ENCODE measurements around the gene LCP2.

DNA sequence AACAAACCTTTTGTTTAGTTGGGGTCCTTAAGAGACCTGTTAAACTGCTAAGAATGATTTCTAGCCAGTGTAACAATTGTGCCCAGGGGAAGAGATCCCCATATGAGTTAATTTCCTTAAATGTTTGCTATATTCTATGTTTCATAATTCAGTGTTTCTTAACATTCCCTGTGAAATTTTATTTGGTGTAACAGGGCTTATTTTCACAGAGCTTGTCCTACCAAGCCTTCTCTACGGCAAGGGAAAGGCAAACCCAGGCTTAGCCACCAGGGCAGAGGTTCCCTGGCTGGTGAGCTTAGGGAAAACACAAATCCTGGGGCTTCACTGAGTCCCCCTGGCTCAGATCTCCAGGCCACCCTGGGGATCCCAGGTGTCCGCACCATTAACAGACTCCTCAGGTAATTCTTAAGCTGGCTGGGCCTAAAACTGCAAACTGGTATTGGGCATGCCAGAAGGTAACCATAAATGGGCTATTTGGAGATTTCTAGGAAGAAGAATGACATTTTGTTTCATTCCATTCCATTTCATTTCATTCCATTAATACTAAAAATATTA is 17.0 kb upstream of the LCP2 start:
- TF ChIP-seq, protein P1, sequence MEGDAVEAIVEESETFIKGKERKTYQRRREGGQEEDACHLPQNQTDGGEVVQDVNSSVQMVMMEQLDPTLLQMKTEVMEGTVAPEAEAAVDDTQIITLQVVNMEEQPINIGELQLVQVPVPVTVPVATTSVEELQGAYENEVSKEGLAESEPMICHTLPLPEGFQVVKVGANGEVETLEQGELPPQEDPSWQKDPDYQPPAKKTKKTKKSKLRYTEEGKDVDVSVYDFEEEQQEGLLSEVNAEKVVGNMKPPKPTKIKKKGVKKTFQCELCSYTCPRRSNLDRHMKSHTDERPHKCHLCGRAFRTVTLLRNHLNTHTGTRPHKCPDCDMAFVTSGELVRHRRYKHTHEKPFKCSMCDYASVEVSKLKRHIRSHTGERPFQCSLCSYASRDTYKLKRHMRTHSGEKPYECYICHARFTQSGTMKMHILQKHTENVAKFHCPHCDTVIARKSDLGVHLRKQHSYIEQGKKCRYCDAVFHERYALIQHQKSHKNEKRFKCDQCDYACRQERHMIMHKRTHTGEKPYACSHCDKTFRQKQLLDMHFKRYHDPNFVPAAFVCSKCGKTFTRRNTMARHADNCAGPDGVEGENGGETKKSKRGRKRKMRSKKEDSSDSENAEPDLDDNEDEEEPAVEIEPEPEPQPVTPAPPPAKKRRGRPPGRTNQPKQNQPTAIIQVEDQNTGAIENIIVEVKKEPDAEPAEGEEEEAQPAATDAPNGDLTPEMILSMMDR (IDR thresholded peaks at IDR 0.05): no peak
- no peak for TF ChIP-seq EZH2phosphoT487 (IDR thresholded peaks at IDR 0.05)
